PFSK-1 (cell line): ENCODE data around the gene NEB.

Source experiments
- FOXP2 ChIP-seq: optimal IDR thresholded peaks from 2 replicates; pipeline ENCODE3; 2011; ENCODE audit warnings: borderline replicate concordance, control low read depth, inconsistent platforms; ENCODE audit not compliant: insufficient read depth; ENCODE audit errors: extremely low read length, extremely low read depth
- POLR2AphosphoS5 ChIP-seq: IDR thresholded peaks from 2 replicates; pipeline ENCODE4 v1.6.1; 2012; ENCODE audit warnings: low read depth, mild to moderate bottlenecking, control low read depth, low read length, moderate library complexity
- SIN3A ChIP-seq: IDR thresholded peaks from 2 replicates; pipeline ENCODE4 v1.6.1; 2012; ENCODE audit warnings: mild to moderate bottlenecking, low read length, moderate library complexity, borderline replicate concordance; ENCODE audit not compliant: insufficient read depth
- TAF1 ChIP-seq: IDR thresholded peaks from 2 replicates; pipeline ENCODE4 v1.6.1; 2012; ENCODE audit warnings: low read length, control low read depth, borderline replicate concordance; ENCODE audit not compliant: insufficient read depth
- TF ChIP-seq, protein P1 (sequence below), 2 experiments: IDR thresholded peaks; 2 replicates each; pipeline versions ENCODE4 v1.6.1 to v1.8.0; 2011 to 2012; ENCODE audit warnings: low read depth in 2 of 2, low read length in 2 of 2, control low read depth in 1 of 2, inconsistent platforms in 1 of 2, mild to moderate bottlenecking in 1 of 2, moderate library complexity in 1 of 2; ENCODE audit not compliant: insufficient read depth in 1 of 2

Gene NEB

GRCh38 chr2:151534001-151534400, 200.3 kb downstream of the NEB start:
- TF ChIP-seq, protein P1, sequence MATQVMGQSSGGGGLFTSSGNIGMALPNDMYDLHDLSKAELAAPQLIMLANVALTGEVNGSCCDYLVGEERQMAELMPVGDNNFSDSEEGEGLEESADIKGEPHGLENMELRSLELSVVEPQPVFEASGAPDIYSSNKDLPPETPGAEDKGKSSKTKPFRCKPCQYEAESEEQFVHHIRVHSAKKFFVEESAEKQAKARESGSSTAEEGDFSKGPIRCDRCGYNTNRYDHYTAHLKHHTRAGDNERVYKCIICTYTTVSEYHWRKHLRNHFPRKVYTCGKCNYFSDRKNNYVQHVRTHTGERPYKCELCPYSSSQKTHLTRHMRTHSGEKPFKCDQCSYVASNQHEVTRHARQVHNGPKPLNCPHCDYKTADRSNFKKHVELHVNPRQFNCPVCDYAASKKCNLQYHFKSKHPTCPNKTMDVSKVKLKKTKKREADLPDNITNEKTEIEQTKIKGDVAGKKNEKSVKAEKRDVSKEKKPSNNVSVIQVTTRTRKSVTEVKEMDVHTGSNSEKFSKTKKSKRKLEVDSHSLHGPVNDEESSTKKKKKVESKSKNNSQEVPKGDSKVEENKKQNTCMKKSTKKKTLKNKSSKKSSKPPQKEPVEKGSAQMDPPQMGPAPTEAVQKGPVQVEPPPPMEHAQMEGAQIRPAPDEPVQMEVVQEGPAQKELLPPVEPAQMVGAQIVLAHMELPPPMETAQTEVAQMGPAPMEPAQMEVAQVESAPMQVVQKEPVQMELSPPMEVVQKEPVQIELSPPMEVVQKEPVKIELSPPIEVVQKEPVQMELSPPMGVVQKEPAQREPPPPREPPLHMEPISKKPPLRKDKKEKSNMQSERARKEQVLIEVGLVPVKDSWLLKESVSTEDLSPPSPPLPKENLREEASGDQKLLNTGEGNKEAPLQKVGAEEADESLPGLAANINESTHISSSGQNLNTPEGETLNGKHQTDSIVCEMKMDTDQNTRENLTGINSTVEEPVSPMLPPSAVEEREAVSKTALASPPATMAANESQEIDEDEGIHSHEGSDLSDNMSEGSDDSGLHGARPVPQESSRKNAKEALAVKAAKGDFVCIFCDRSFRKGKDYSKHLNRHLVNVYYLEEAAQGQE (IDR thresholded peaks at IDR 0.05; ENCODE audit: insufficient read depth in 1 of 2, low read depth in 2 of 2, low read length in 2 of 2): no peak
- TF ChIP-seq SIN3A: no peak
- no peak for TF ChIP-seq TAF1
- TF ChIP-seq FOXP2: no peak
- no peak for TF ChIP-seq POLR2AphosphoS5

DNA sequence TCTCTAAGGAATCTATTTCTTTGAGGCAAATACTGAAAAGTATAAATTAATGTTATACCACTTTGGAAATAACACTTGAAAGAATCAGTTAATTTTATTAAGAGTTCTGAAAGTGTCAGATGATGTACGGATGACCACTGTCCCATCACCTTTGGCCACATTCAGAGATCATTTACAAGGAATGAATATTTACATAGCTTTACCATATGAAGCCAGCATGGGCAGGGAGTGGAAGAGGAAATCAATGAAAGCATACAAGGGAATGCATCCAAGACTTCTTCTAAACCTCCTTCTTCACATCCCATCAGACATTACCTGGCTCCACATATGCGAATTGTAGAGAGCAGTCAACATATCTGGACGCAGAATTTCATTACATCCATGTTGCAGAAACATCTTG, 201.1 kb downstream of the NEB start:
- TF ChIP-seq SIN3A: no peak
- no peak for TF ChIP-seq POLR2AphosphoS5
- TF ChIP-seq, protein P1 (IDR thresholded peaks at IDR 0.05; ENCODE audit: insufficient read depth in 1 of 2, low read depth in 2 of 2, low read length in 2 of 2): no peak
- no peak for TF ChIP-seq TAF1
- TF ChIP-seq FOXP2: no peak

- TF ChIP-seq FOXP2 (no peak), SIN3A (no peak), TAF1 (no peak), POLR2AphosphoS5 (no peak)
- TF ChIP-seq, protein P1 (IDR thresholded peaks at IDR 0.05; ENCODE audit: insufficient read depth in 1 of 2, low read depth in 2 of 2, low read length in 2 of 2): no peak
Observed at GRCh38 chr2:151526572-151527090, 207.6 kb downstream of the NEB start.

DNA sequence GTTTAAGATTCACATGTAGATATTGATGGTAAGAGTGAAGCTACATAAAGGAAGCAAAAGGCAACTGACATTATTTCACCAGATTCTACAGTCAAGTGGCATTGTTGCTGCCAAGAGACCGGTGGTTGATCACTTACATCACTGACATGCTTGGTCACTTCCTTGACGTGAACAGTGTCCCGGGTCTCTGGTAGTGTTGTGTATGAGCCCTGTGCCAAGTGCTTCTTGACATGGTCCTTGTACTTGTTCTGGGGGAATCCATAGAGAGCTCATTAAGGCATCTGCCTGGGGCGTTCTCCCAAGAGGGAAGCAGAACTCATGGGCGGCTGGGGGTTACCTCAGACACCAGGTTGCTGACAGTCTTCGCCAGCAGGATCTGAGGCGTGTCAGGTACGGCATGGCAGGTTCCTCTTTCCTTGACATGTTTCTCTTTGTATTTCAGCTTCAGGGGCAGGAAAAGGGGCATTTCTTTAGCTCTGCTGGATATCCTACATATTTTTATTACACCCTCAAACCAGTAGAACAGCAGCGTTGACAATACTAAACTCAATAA, 208.4 kb downstream of the NEB start:
- TF ChIP-seq TAF1 (no peak), SIN3A (no peak), FOXP2 (no peak), POLR2AphosphoS5 (no peak)
- TF ChIP-seq, protein P1 (IDR thresholded peaks at IDR 0.05; ENCODE audit: insufficient read depth in 1 of 2, low read depth in 2 of 2, low read length in 2 of 2): no peak

GRCh38 chr2:151523850-151524249, 210.4 kb downstream of the NEB start:
- no peak for TF ChIP-seq TAF1
- no peak for TF ChIP-seq SIN3A
- no peak for TF ChIP-seq FOXP2
- TF ChIP-seq, protein P1 (IDR thresholded peaks at IDR 0.05; ENCODE audit: insufficient read depth in 1 of 2, low read depth in 2 of 2, low read length in 2 of 2): no peak
- no peak for TF ChIP-seq POLR2AphosphoS5
